Cardiac atrium fibroblast (primary cell): Measurements from ENCODE around the gene CXCL6. TPM values are rescaled to one million over a fixed set of nuclear protein-coding genes. Genes with fewer than 3 reads are reported as not detected.

Source experiments
- total RNA-seq: library from RNA; depleted of rRNA; stranded (reverse); fragments of >200 nt; gene quantifications from 2 replicates; pipeline ENCODE4 v1.2.3, GENCODE V29; 2015

CXCL6 gene
- 42.2 and 742 TPM in 2 replicates for total RNA-seq

DNA sequence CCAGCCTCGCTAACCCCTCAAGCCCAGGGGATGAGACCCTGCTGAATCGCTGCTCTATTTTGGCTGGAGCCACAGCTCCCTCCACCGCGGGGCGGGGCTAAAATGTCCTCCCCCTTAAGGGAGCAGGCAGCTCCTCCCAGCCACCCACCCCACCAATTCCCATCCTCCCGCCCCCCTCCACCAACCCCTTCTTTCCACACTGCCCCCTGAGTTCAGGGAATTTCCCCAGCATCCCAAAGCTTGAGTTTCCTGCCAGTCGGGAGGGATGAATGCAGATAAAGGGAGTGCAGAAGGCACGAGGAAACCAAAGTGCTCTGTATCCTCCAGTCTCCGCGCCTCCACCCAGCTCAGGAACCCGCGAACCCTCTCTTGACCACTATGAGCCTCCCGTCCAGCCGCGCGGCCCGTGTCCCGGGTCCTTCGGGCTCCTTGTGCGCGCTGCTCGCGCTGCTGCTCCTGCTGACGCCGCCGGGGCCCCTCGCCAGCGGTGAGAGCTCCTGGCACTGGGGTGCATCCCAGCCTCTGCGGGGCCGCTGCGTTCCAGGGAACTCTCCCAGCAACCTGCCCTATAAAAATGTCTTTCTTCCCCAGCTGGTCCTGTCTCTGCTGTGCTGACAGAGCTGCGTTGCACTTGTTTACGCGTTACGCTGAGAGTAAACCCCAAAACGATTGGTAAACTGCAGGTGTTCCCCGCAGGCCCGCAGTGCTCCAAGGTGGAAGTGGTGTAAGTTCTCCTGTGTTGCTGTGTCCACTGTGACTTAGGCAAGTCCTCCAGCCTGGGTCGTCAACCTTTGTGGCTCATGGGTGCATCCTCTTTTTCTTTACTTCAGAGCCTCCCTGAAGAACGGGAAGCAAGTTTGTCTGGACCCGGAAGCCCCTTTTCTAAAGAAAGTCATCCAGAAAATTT lies at the start of gene CXCL6:
Gene CXCL6 (plus strand): TSS at position 306 of the 907 bp plus-strand sequence. CDS start 73 bp downstream, at position 379.

DNA sequence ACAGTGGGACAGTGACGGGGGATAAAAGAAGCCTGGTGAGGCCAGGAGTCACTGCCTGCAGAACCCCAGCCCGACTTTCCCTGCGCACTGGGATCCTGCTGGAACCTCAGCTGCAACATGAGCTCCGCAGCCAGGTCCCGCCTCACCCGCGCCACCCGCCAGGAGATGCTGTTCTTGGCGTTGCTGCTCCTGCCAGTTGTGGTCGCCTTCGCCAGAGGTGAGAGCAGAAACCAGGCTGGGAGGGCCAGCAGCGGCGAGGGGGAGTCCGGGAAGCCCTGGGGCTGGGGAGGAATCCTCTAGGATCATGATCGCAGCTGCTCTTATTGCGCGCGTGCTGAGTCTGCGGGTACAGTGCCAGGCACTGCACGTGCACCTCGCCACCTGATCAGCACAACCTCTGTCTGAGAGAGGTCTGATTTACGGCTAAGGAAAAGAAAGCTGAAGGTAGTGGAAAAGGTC lies 16.8 kb downstream of the CXCL6 start, which contains the start of gene PF4V1:
Gene PF4V1 (plus strand): TSS at position 51 of the 459 bp plus-strand sequence. CDS start 67 bp downstream, at position 118.

DNA sequence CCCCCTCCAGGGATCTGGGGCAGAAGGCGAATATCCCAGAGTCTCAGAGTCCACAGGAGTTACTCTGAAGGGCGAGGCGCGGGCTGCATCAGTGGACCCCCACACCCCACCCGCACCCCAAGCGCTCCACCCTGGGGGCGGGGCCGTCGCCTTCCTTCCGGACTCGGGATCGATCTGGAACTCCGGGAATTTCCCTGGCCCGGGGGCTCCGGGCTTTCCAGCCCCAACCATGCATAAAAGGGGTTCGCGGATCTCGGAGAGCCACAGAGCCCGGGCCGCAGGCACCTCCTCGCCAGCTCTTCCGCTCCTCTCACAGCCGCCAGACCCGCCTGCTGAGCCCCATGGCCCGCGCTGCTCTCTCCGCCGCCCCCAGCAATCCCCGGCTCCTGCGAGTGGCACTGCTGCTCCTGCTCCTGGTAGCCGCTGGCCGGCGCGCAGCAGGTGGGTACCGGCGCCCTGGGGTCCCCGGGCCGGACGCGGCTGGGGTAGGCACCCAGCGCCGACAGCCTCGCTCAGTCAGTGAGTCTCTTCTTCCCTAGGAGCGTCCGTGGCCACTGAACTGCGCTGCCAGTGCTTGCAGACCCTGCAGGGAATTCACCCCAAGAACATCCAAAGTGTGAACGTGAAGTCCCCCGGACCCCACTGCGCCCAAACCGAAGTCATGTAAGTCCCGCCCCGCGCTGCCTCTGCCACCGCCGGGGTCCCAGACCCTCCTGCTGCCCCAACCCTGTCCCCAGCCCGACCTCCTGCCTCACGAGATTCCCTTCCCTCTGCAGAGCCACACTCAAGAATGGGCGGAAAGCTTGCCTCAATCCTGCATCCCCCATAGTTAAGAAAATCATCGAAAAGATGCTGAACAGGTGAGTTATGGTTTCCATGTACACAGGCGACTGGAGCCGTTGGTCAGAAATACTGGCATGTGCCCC lies 32.9 kb downstream of the CXCL6 start, which contains the start of gene CXCL1:
Gene CXCL1 (plus strand): TSS at position 264 of the 926 bp plus-strand sequence. CDS start 78 bp downstream, at position 342.

Other genes starting within 250 kb of the CXCL6 start
- not detected in 2 replicates for gene RASSF6, start 216.2 kb upstream of the CXCL6 start, total RNA-seq
- gene CXCL8, start 96.1 kb upstream of the CXCL6 start, total RNA-seq, result 343 and 870 TPM in 2 replicates
- gene PF4V1, start 16.6 kb downstream of the CXCL6 start, total RNA-seq, result 0.90 and 4.9 TPM in 2 replicates
- gene CXCL1, start 32.7 kb downstream of the CXCL6 start, total RNA-seq, result 191 and 1,056 TPM in 2 replicates
- gene PF4, start 145.3 kb downstream of the CXCL6 start, total RNA-seq, result 8.3 and 66.1 TPM in 2 replicates
- not detected in 2 replicates for gene PPBP, start 151.5 kb downstream of the CXCL6 start, total RNA-seq
- gene CXCL5, start 162.0 kb downstream of the CXCL6 start, total RNA-seq, result 3.6 and 108 TPM in 2 replicates
- 7.0 and 46.5 TPM in 2 replicates for gene CXCL3, start 202.0 kb downstream of the CXCL6 start, total RNA-seq